Measurements from ENCODE around the gene PCDHAC1.

PCDHAC1 gene

DNA sequence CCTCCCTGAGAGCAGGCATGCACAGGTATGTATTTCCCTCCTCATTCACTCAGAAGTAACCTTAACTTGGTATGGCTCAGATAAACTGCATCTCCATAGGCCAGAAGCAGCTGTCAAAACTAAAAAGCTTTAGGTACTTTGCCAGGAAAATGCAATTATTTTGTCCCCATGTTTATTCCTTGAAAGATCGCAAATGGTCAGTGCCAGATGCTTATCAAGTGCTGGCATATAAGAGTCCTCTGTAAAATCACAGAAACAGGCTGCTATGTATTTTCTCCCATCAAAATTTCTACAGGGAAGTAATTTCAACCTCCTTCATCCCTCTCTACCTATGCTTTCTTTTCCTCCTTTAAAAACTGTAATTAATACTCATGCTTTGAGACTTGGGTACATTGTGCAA, 52.9 kb downstream of the PCDHAC1 start:
- no peak for ATAC-seq (ENCODE audit: low read depth)
- Histone ChIP-seq H3K27ac (ENCODE audit: poor library complexity, severe bottlenecking) (no peak overlapping the region), H3K4me3 (ENCODE audit: severe bottlenecking) (no peak overlapping the region), H3K36me3 (ENCODE audit: low read depth) (peaks cover 18% of the 10 kb centered on the region), H3K4me1 (ENCODE audit: insufficient read depth, poor library complexity, severe bottlenecking) (peaks cover 26% of the 10 kb centered on the region), H3K9me3 (ENCODE audit: severe bottlenecking) (no peaks in the 10 kb centered on the region), H3K27me3 (ENCODE audit: insufficient read depth, poor library complexity, severe bottlenecking) (no peaks in the 10 kb centered on the region)
- TF ChIP-seq, protein P1, sequence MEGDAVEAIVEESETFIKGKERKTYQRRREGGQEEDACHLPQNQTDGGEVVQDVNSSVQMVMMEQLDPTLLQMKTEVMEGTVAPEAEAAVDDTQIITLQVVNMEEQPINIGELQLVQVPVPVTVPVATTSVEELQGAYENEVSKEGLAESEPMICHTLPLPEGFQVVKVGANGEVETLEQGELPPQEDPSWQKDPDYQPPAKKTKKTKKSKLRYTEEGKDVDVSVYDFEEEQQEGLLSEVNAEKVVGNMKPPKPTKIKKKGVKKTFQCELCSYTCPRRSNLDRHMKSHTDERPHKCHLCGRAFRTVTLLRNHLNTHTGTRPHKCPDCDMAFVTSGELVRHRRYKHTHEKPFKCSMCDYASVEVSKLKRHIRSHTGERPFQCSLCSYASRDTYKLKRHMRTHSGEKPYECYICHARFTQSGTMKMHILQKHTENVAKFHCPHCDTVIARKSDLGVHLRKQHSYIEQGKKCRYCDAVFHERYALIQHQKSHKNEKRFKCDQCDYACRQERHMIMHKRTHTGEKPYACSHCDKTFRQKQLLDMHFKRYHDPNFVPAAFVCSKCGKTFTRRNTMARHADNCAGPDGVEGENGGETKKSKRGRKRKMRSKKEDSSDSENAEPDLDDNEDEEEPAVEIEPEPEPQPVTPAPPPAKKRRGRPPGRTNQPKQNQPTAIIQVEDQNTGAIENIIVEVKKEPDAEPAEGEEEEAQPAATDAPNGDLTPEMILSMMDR (IDR thresholded peaks at IDR 0.05; ENCODE audit: poor library complexity, severe bottlenecking) = no peak
- no peak for DNase-seq (ENCODE audit: low spot score)

All from RWPE2 (cell line).